ENCODE results near the gene L3MBTL4. TPM values are rescaled to one million over a fixed set of nuclear protein-coding genes. Genes with fewer than 3 reads are reported as not detected.
A peak's percentile ranks its signal among the peaks of the same experiment; 100 is the strongest.
"Not testable (repeated sequence)": the region's sequence is repeated elsewhere in the genome, so short reads cannot be mapped to it uniquely, and the experiment has no call there.

Gene L3MBTL4
- total and polyA plus RNA-seq, 3 experiments from 2014 or later: 0.07 to 0.18 (median 0.13) TPM

DNA sequence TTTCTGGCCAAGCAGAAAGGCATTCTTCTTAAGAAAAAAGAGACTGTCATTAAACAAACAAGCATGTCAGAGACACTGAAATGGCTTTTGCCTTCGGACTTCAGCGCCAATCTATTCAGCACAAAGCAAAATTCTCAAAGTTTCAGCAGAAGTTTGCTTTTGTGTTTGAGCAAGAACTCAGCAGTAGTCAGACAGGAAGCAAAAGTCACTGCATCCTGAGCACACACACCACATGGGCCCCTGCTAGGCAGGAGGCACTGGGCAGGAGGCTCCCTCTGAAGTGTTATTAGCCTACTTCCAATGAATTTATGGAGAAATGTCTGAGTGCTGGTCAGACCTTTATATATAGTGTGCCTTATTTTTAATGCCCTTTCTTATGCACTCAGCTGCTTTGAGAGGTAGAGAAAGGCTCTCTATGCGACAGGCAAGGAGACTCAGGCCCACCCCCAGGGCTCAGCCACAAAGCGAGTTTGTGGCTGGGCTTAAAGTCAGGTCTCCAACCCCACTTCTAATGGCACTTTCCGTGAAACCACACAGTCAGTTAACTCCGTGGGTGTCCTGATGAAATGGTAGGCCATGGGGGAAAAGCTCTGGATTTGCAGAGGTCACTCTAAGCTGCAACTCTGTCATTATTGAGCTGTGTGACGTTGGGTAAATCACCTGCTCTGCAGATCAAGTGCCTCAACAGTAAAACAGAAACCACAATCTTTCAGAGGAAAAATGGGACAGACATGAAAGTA lies 358.4 kb downstream of the L3MBTL4 start:
- peak in 1 of 5 donors; percentile 0 for DNase-seq
- Mint-ChIP-seq H3K4me1 (peaks cover 0 to 3% (median 0%) of the 10 kb centered on the region in 3 donors), H3K27me3 (no peaks in the 10 kb centered on the region), H3K9me3 (peaks cover 0 to 5% (median 0%) of the 10 kb centered on the region in 5 donors), H3K36me3 (no peaks in the 10 kb centered on the region), H3K27ac (no peak overlapping the region), H3K4me3 (no peak overlapping the region)
- POLR2A ChIA-PET: no interaction called here
- H3K27me3 ChIP-seq (ENCODE audit: insufficient read depth, low read length, poor library complexity, severe bottlenecking): no peaks in the 10 kb centered on the region
- CTCF ChIA-PET: no interaction called here
- H3K4me3 ChIP-seq (ENCODE audit: low read length): no peak overlapping the region
- no peak overlapping the region for H3K27ac ChIP-seq (ENCODE audit: low read depth, low read length)
- H3K4me1 ChIP-seq (ENCODE audit: insufficient read depth, low read length): no peaks in the 10 kb centered on the region
- H3K36me3 ChIP-seq (ENCODE audit: insufficient read depth, low read length): no peaks in the 10 kb centered on the region
- H3K9me3 ChIP-seq (ENCODE audit: low read length): no peaks in the 10 kb centered on the region

DNA sequence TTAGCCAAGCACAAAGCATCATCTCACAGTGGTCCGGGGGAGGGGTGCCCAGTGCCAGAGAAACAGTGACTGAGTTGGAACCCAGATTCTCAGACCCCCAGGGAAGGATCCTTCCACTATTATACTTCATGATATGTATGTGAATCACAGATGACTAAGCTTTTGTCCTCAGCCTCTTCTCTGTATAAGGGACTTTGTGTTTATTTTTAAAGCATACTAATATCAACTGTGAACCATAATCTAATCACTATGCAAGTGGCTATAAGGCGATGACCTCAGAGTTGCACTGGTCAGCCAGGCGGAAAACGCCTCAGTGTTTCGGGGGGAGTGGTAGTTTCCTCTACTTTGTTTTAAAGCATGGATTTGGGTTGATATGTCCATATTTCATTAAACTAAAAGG lies 359.0 kb downstream of the L3MBTL4 start:
- H3K4me1 ChIP-seq (ENCODE audit: insufficient read depth, low read length): no peaks in the 10 kb centered on the region
- Mint-ChIP-seq H3K9me3 (peaks cover 0 to 5% (median 2%) of the 10 kb centered on the region in 5 donors), H3K27ac (no peak overlapping the region), H3K27me3 (no peaks in the 10 kb centered on the region), H3K4me1 (peaks cover 0 to 3% (median 0%) of the 10 kb centered on the region in 3 donors), H3K36me3 (no peaks in the 10 kb centered on the region), H3K4me3 (no peak overlapping the region)
- H3K36me3 ChIP-seq (ENCODE audit: insufficient read depth, low read length): no peaks in the 10 kb centered on the region
- H3K27ac ChIP-seq (ENCODE audit: low read depth, low read length): no peak overlapping the region
- H3K27me3 ChIP-seq (ENCODE audit: insufficient read depth, low read length, poor library complexity, severe bottlenecking): no peaks in the 10 kb centered on the region
- no peak overlapping the region for H3K4me3 ChIP-seq (ENCODE audit: low read length)
- no peak for DNase-seq
- ChIA-PET POLR2A (no interaction called here), CTCF (no interaction called here)
- no peaks in the 10 kb centered on the region for H3K9me3 ChIP-seq (ENCODE audit: low read length)

GRCh38 chr18:6054256-6054842 lies 360.4 kb downstream of the L3MBTL4 start:
- Mint-ChIP-seq H3K27me3 (no peaks in the 10 kb centered on the region), H3K36me3 (no peaks in the 10 kb centered on the region), H3K9me3 (peaks cover 0 to 5% (median 3%) of the 10 kb centered on the region in 5 donors), H3K4me1 (peaks cover 0 to 3% (median 0%) of the 10 kb centered on the region in 3 donors), H3K4me3 (no peak overlapping the region), H3K27ac (no peak overlapping the region)
- Histone ChIP-seq H3K36me3 (ENCODE audit: insufficient read depth, low read length) (no peaks in the 10 kb centered on the region), H3K27ac (ENCODE audit: low read depth, low read length) (no peak overlapping the region), H3K27me3 (ENCODE audit: insufficient read depth, low read length, poor library complexity, severe bottlenecking) (no peaks in the 10 kb centered on the region), H3K9me3 (ENCODE audit: low read length) (no peaks in the 10 kb centered on the region), H3K4me1 (ENCODE audit: insufficient read depth, low read length) (no peaks in the 10 kb centered on the region), H3K4me3 (ENCODE audit: low read length) (no peak overlapping the region)
- ChIA-PET POLR2A (no interaction called here), CTCF (no interaction called here)
- no peak for DNase-seq

GRCh38 chr18:6052449-6052913 lies 362.2 kb downstream of the L3MBTL4 start:
- Mint-ChIP-seq H3K4me3 (no peak overlapping the region), H3K27ac (no peak overlapping the region), H3K9me3 (peaks cover 0 to 9% (median 3%) of the 10 kb centered on the region in 5 donors), H3K4me1 (peaks cover 0 to 3% (median 0%) of the 10 kb centered on the region in 3 donors), H3K27me3 (no peaks in the 10 kb centered on the region), H3K36me3 (no peaks in the 10 kb centered on the region)
- Histone ChIP-seq H3K4me1 (ENCODE audit: insufficient read depth, low read length) (no peaks in the 10 kb centered on the region), H3K27me3 (ENCODE audit: insufficient read depth, low read length, poor library complexity, severe bottlenecking) (no peaks in the 10 kb centered on the region), H3K4me3 (ENCODE audit: low read length) (no peak overlapping the region), H3K36me3 (ENCODE audit: insufficient read depth, low read length) (no peaks in the 10 kb centered on the region), H3K9me3 (ENCODE audit: low read length) (no peaks in the 10 kb centered on the region), H3K27ac (ENCODE audit: low read depth, low read length) (no peak overlapping the region)
- ChIA-PET POLR2A (no interaction called here), CTCF (no interaction called here)
- no peak for DNase-seq

DNA sequence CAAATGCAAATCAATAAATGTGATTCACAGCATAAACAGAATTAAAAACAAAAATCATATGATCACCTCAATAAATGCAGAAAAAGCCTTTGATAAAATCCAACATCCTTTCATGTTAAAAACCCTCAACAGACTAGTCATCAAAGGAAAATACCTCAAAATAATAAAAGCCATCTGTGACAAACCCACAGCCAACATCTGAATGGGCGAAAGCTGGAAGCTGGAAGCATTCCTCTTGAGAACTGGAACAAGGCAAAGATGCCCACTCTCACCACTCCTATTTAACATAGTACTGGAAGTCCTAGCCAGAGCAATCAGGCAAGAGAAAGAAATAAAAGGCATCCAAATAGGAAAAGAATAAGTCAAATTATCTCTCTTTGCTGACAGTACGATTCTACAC lies 367.1 kb downstream of the L3MBTL4 start:
- POLR2A ChIA-PET; H3K4me1 Mint-ChIP-seq; H3K4me3 Mint-ChIP-seq; H3K36me3 Mint-ChIP-seq; H3K27me3 Mint-ChIP-seq; H3K36me3 ChIP-seq (ENCODE audit: insufficient read depth, low read length); DNase-seq; H3K4me1 ChIP-seq (ENCODE audit: insufficient read depth, low read length); H3K27ac Mint-ChIP-seq; H3K9me3 ChIP-seq (ENCODE audit: low read length); H3K27me3 ChIP-seq (ENCODE audit: insufficient read depth, low read length, poor library complexity, severe bottlenecking); H3K4me3 ChIP-seq (ENCODE audit: low read length); CTCF ChIA-PET; H3K27ac ChIP-seq (ENCODE audit: low read depth, low read length): not testable (repeated sequence)
- H3K9me3 Mint-ChIP-seq: peaks cover 8 to 19% (median 14%) of the 10 kb centered on the region in 5 donors

GRCh38 chr18:6044773-6045172 lies 369.9 kb downstream of the L3MBTL4 start:
- H3K36me3 ChIP-seq (ENCODE audit: insufficient read depth, low read length): no peaks in the 10 kb centered on the region
- H3K4me1 ChIP-seq (ENCODE audit: insufficient read depth, low read length): no peaks in the 10 kb centered on the region
- Mint-ChIP-seq H3K27ac (no peak overlapping the region), H3K4me1 (no peaks in the 10 kb centered on the region), H3K27me3 (peaks cover 0 to 1% of the 10 kb centered on the region in 2 donors), H3K36me3 (peaks cover 0 to 3% (median 0%) of the 10 kb centered on the region in 3 donors), H3K4me3 (no peak overlapping the region), H3K9me3 (peaks cover 10 to 22% (median 19%) of the 10 kb centered on the region in 5 donors)
- H3K27me3 ChIP-seq (ENCODE audit: insufficient read depth, low read length, poor library complexity, severe bottlenecking): no peaks in the 10 kb centered on the region
- ChIA-PET POLR2A (no interaction called here), CTCF (no interaction called here)
- DNase-seq: no peak
- H3K4me3 ChIP-seq (ENCODE audit: low read length): no peak overlapping the region
- no peak overlapping the region for H3K27ac ChIP-seq (ENCODE audit: low read depth, low read length)
- no peaks in the 10 kb centered on the region for H3K9me3 ChIP-seq (ENCODE audit: low read length)

DNA sequence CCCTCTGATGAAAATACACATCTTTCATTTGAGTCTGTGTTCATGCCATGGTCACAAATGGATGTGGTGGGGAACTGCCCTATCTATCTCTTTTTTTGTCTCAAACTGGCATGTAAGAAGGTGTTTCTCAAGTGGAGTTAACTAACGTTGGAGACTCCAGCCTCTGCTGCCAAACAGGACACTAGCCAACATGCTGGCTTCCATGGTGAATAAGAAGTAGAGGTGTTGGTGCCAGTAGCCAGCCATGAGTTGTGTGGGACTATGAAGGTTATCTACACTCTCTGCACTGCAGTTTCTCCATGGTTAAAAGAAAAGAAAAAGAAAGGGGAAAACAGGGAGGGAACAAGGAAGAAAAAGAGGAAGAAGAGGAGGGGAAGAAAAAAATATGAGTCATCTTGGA lies 370.4 kb downstream of the L3MBTL4 start:
- H3K27ac ChIP-seq (ENCODE audit: low read depth, low read length): no peak overlapping the region
- peaks cover 0 to 3% (median 0%) of the 10 kb centered on the region in 3 donors for H3K36me3 Mint-ChIP-seq
- POLR2A ChIA-PET: no interaction called here

GRCh38 chr18:6039055-6039454 lies 375.7 kb downstream of the L3MBTL4 start:
- H3K36me3 Mint-ChIP-seq: peaks cover 0 to 3% (median 2%) of the 10 kb centered on the region in 3 donors

More for the DNA sequence above, 370.4 kb downstream of the L3MBTL4 start:
- no peaks in the 10 kb centered on the region for H3K36me3 ChIP-seq (ENCODE audit: insufficient read depth, low read length)
- no peak overlapping the region for H3K4me3 ChIP-seq (ENCODE audit: low read length)
- H3K4me1 Mint-ChIP-seq: no peaks in the 10 kb centered on the region
- H3K9me3 ChIP-seq (ENCODE audit: low read length): no peaks in the 10 kb centered on the region
- H3K27me3 ChIP-seq (ENCODE audit: insufficient read depth, low read length, poor library complexity, severe bottlenecking): no peaks in the 10 kb centered on the region
- no peaks in the 10 kb centered on the region for H3K4me1 ChIP-seq (ENCODE audit: insufficient read depth, low read length)
- no peak for DNase-seq
- CTCF ChIA-PET: no interaction called here
- peaks cover 0 to 1% of the 10 kb centered on the region in 2 donors for H3K27me3 Mint-ChIP-seq
- H3K27ac Mint-ChIP-seq: no peak overlapping the region
- H3K4me3 Mint-ChIP-seq: no peak overlapping the region
- peaks cover 10 to 23% (median 22%) of the 10 kb centered on the region in 5 donors for H3K9me3 Mint-ChIP-seq

More at GRCh38 chr18:6039055-6039454, 375.7 kb downstream of the L3MBTL4 start:
- peaks cover 13 to 37% (median 18%) of the 10 kb centered on the region in 5 donors for H3K9me3 Mint-ChIP-seq
- DNase-seq: no peak
- no peaks in the 10 kb centered on the region for H3K4me1 Mint-ChIP-seq
- H3K27ac ChIP-seq (ENCODE audit: low read depth, low read length): no peak overlapping the region
- H3K9me3 ChIP-seq (ENCODE audit: low read length): no peaks in the 10 kb centered on the region
- ChIA-PET CTCF (no interaction called here), POLR2A (no interaction called here)
- no peaks in the 10 kb centered on the region for H3K36me3 ChIP-seq (ENCODE audit: insufficient read depth, low read length)
- H3K4me3 Mint-ChIP-seq: no peak overlapping the region
- no peak overlapping the region for H3K27ac Mint-ChIP-seq
- H3K4me1 ChIP-seq (ENCODE audit: insufficient read depth, low read length): no peaks in the 10 kb centered on the region
- H3K27me3 Mint-ChIP-seq: peaks cover 0 to 1% of the 10 kb centered on the region in 2 donors
- H3K27me3 ChIP-seq (ENCODE audit: insufficient read depth, low read length, poor library complexity, severe bottlenecking): no peaks in the 10 kb centered on the region
- no peak overlapping the region for H3K4me3 ChIP-seq (ENCODE audit: low read length)

Data from CD8-positive, alpha-beta memory T cell (primary cell).